A549 (cell line): Measurements from ENCODE around the gene UST. TPM values are rescaled to one million over a fixed set of nuclear protein-coding genes. Genes with fewer than 3 reads are reported as not detected.

Experiments
- ATAC-seq, 2 experiments: fragments of 200-7000 bp in 1 of 2; fragments of >200 bp in 1 of 2; cut with Nextera tagmentation in 1 of 2; cut with Tn5 transposase in 1 of 2; 3 replicates each; pipeline versions ENCODE4 v1.8.0 to v1.9.1; 2018 to 2020; ENCODE audit warnings: mild to moderate bottlenecking in 1 of 2, moderate library complexity in 1 of 2
- CTCF ChIA-PET: fragments of 300-600 bp; sonication (Branson Sonifier 250); formaldehyde crosslinking; extraction: SDS; loops from one replicate; lab custom pipeline; 2021; ENCODE audit warnings: antibody characterized with exemption, inconsistent platforms; lab: Yijun Ruan, JAX
- POLR2A ChIA-PET: fragments of 350-600 bp; formaldehyde crosslinking; extraction: SDS; loops from one replicate; lab custom pipeline; 2021; ENCODE audit warnings: antibody characterized with exemption, inconsistent platforms; lab: Yijun Ruan, JAX
- DNase-seq, 2 experiments: peaks; one replicate each; pipeline versions ENCODE4 v3.0.0 to v3.0.0-alpha.2; 2011 to 2016; ENCODE audit warnings: low read depth in 1 of 2, low spot score in 1 of 2
- FAIRE-seq: peaks from 2 replicates; lab custom pipeline; 2011; peaks lifted over from hg19 to GRCh38; lab: Jason Lieb, UNC
- H3K27ac ChIP-seq, 2 experiments: fragments of >200 bp; sonication (Bioruptor Twin); formaldehyde crosslinking; 3 replicates each; pipeline ENCODE4 v1.5.1; 2016 to 2017
- H3K4me1 ChIP-seq: fragments of >200 bp; sonication (Bioruptor Twin); formaldehyde crosslinking; 3 replicates; pipeline ENCODE4 v1.6.1; 2016
- H3K4me2 ChIP-seq: fragments of >200 bp; sonication (Bioruptor Twin); formaldehyde crosslinking; 3 replicates; pipeline ENCODE4 v1.6.1; 2016
- H3K4me3 ChIP-seq: fragments of >200 bp; sonication (Bioruptor Twin); formaldehyde crosslinking; 3 replicates; pipeline ENCODE4 v1.5.1; 2016
- H3K9me3 ChIP-seq: fragments of >200 bp; sonication (Bioruptor Twin); formaldehyde crosslinking; 3 replicates; pipeline ENCODE4 v1.6.1; 2016
- CEBPB ChIP-seq, 2 experiments: fragments of >200 bp in 1 of 2; sonication (Bioruptor Twin) in 1 of 2; formaldehyde crosslinking in 1 of 2; IDR thresholded peaks; 2 replicates each; pipeline ENCODE4 v1.6.1; 2012 to 2016
- EHF ChIP-seq: fragments of 250-450 bp; sonication (Bioruptor Pico); IDR thresholded peaks from 2 replicates; pipeline ENCODE4 v1.5.0; 2020; ENCODE audit warnings: mild to moderate bottlenecking
- EHMT2 ChIP-seq: fragments of 200-600 bp; sonication (generic); IDR thresholded peaks from 2 replicates; pipeline ENCODE4 v1.6.1; 2016; ENCODE audit warnings: antibody characterized with exemption, low read depth, mild to moderate bottlenecking, moderate library complexity
- FOSL2 ChIP-seq, 2 experiments: fragments of 450-650 bp in 1 of 2; fragments of >200 bp in 1 of 2; sonication (Bioruptor Twin) in 1 of 2; formaldehyde crosslinking; IDR thresholded peaks; 2 replicates each; pipeline versions ENCODE4 v1.5.0 to v1.6.1; 2016 to 2020; ENCODE audit warnings: mild to moderate bottlenecking in 1 of 2, moderate library complexity in 1 of 2
- GATA3 ChIP-seq: IDR thresholded peaks from 2 replicates; pipeline ENCODE4 v1.6.1; 2012; ENCODE audit warnings: borderline replicate concordance
- HEYL ChIP-seq: fragments of 250-450 bp; sonication (Bioruptor Pico); IDR thresholded peaks from 2 replicates; pipeline ENCODE4 v1.8.0; 2021; ENCODE audit warnings: mild to moderate bottlenecking, moderate library complexity
- HOXB5 ChIP-seq: fragments of 250-450 bp; sonication (Bioruptor Pico); IDR thresholded peaks from 2 replicates; pipeline ENCODE4 v1.5.0; 2020; ENCODE audit warnings: mild to moderate bottlenecking, moderate library complexity
- JUN ChIP-seq, 2 experiments: fragments of >200 bp; sonication (Bioruptor Twin); formaldehyde crosslinking; IDR thresholded peaks; 2 replicates in 1 of 2; 3 replicates in 1 of 2; pipeline ENCODE4 v1.6.1; 2016 to 2017
- JUNB ChIP-seq: fragments of >200 bp; sonication (Bioruptor Twin); formaldehyde crosslinking; IDR thresholded peaks from 2 replicates; pipeline ENCODE4 v1.6.1; 2016
- KDM1A ChIP-seq: fragments of 200-600 bp; sonication (generic); IDR thresholded peaks from 2 replicates; pipeline ENCODE4 v1.6.1; 2016; ENCODE audit warnings: low read depth, mild to moderate bottlenecking
- MAFK ChIP-seq: fragments of 450-650 bp; IDR thresholded peaks from 2 replicates; pipeline ENCODE4 v1.6.1; 2014; ENCODE audit not compliant: partially characterized antibody
- NFE2L2 ChIP-seq: fragments of 150-350 bp; conservative IDR thresholded peaks from 2 replicates; pipeline ENCODE4 v1.6.1; 2014; ENCODE audit warnings: low read length
- PHF8 ChIP-seq: fragments of 200-600 bp; sonication (generic); IDR thresholded peaks from 2 replicates; pipeline ENCODE4 v1.6.1; 2016; ENCODE audit warnings: low read depth, mild to moderate bottlenecking, antibody characterized with exemption, moderate library complexity, borderline replicate concordance
- POLR2AphosphoS2 ChIP-seq: conservative IDR thresholded peaks from 2 replicates; pipeline ENCODE4 v1.6.1; 2012; ENCODE audit warnings: low read length, improper control_type of control experiment, inconsistent platforms
- RAD21 ChIP-seq, 2 experiments: fragments of >200 bp in 1 of 2; sonication (Bioruptor Twin) in 1 of 2; formaldehyde crosslinking in 1 of 2; IDR thresholded peaks in 1 of 2; conservative IDR thresholded peaks in 1 of 2; 2 replicates in 1 of 2; 3 replicates in 1 of 2; pipeline ENCODE4 v1.6.1; 2012 to 2018; ENCODE audit warnings: inconsistent platforms in 1 of 2
- RARB ChIP-seq: fragments of 250-450 bp; sonication (Bioruptor Pico); IDR thresholded peaks from 2 replicates; pipeline ENCODE4 v1.8.0; 2021; ENCODE audit warnings: mild to moderate bottlenecking, moderate library complexity
- RCOR1 ChIP-seq: fragments of 150-350 bp; IDR thresholded peaks from 2 replicates; pipeline ENCODE4 v1.6.1; 2014; ENCODE audit warnings: antibody characterized with exemption, low read length, low read depth
- RFX5 ChIP-seq: fragments of 450-650 bp; IDR thresholded peaks from 2 replicates; pipeline ENCODE4 v1.7.1; 2014; ENCODE audit warnings: antibody characterized with exemption, mild to moderate bottlenecking, moderate library complexity
- TFCP2L1 ChIP-seq: fragments of 250-450 bp; sonication (Bioruptor Pico); IDR thresholded peaks from 2 replicates; pipeline ENCODE4 v1.5.0; 2021; ENCODE audit warnings: mild to moderate bottlenecking
- TP53 ChIP-seq: fragments of 250-450 bp; sonication (Bioruptor Pico); IDR thresholded peaks from 2 replicates; pipeline ENCODE4 v1.5.0; 2021; ENCODE audit warnings: mild to moderate bottlenecking, moderate library complexity
- ZFP36 ChIP-seq: fragments of 450-650 bp; IDR thresholded peaks from 2 replicates; pipeline ENCODE4 v1.6.1; 2014; ENCODE audit warnings: borderline replicate concordance; ENCODE audit not compliant: partially characterized antibody
- ZNF302 ChIP-seq: fragments of 250-450 bp; sonication (Bioruptor Pico); IDR thresholded peaks from 2 replicates; pipeline ENCODE4 v1.9.0; 2021; ENCODE audit warnings: inconsistent platforms, mild to moderate bottlenecking, moderate library complexity
- WGBS: methylation state at CpG from one replicate; pipeline ENCODE4 v1.1.6; 2017; ENCODE audit errors: missing lambda C conversion rate; 5-methylcytosine and 5-hydroxymethylcytosine counted together
- polyA plus RNA-seq, 4 experiments: library from polyadenylated mRNA; depleted of rRNA in 3 of 4; stranded (reverse); fragments of >200 nt; fragmentation: RNase III in 1 of 4; extraction: RNeasy Plus Mini Kit Qiagen cat#74134 plus additional on column Dnase treatment in 1 of 4; gene quantifications; 2 replicates in 3 of 4; 3 replicates in 1 of 4; pipeline ENCODE4 v1.2.3, GENCODE V29; 2011 to 2017
- TF ChIP-seq, protein P1 (sequence below): fragments of 450-650 bp; IDR thresholded peaks from 2 replicates; pipeline ENCODE4 v1.6.1; 2014; ENCODE audit warnings: antibody characterized with exemption
- TF ChIP-seq, protein P2 (sequence below): fragments of 250-450 bp; sonication (Bioruptor Pico); IDR thresholded peaks from 2 replicates; pipeline ENCODE4 v1.5.0; 2020; ENCODE audit warnings: low read depth, mild to moderate bottlenecking, moderate library complexity
- TF ChIP-seq, protein P3 (sequence below): fragments of >200 bp; sonication (Bioruptor Twin); formaldehyde crosslinking; IDR thresholded peaks from 2 replicates; pipeline ENCODE4 v1.6.1; 2016
- TF ChIP-seq, protein P4 (sequence below): IDR thresholded peaks from 2 replicates; pipeline ENCODE4 v1.6.1; 2012
- TF ChIP-seq, protein P5 (sequence below): fragments of 200-600 bp; sonication (generic); IDR thresholded peaks from 2 replicates; pipeline ENCODE4 v1.6.1; 2016; ENCODE audit warnings: antibody characterized with exemption, mild to moderate bottlenecking, moderate library complexity

The UST gene
- polyA plus RNA-seq, 2 of the 4 experiments (the other 2 are of a cell fraction): 0.54 to 1.7 TPM

DNA sequence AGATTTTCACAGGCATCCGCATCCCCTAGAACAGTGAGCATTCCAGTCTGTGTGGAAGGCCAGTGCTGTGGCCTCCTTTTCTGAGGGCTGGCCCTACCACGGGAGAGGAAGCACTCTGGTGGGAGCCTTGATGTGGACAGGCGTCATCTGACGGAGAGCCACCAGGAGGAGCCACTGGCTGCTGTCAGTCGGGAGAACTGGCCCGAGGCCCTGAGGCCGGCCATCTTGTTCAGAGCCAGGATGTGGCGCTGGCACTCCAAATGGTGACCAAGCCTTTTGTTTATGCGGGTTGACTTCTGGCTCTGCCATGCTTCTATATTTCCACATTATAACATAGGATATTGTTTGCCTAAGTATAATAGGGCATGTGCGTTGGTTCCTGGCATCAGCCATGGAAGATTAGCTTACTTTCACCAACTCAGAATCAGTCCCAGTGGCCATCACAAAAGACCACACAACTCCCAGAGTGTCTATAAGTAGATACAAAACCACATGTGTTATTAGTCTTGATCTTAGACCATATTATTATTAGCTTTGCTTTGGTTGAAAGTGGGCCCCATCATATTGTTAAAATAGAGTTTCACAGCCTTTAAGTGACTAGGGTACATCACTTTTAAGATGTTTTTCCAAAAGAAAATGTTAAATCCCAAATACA lies 296.8 kb downstream of the UST start:
- ChIA-PET POLR2A (no interaction called here), CTCF (interaction anchor here (0.9 to 2.0 kb wide), 4 partner anchors 15 to 474 kb away, joined by 3 to 5 read pairs (median 4); no protein-coding TSS in a partner anchor)
- FAIRE-seq (no peak), DNase-seq (peak; percentile 22 to 66), ATAC-seq (peak; percentile 50 to 93; a peak in 3 of 6 replicates)
- 89% methylated on average over 5 of the region's 10 CpGs for WGBS
- Histone ChIP-seq H3K4me1 (peaks cover 1% of the 10 kb centered on the region; the same call in 2 of the 3 replicates), H3K4me2 (no peak overlapping the region), H3K27ac (0 out of 6 replicates have a peak overlapping the region, but pooled peaks of 1 of the 2 experiments have one; percentile 42), H3K4me3 (no peak overlapping the region), H3K9me3 (no peaks in the 10 kb centered on the region)
- TF ChIP-seq JUN (IDR thresholded peaks at IDR 0.05) (no peak), EHMT2 (no peak), TFCP2L1 (CRISPR knock-in tag) (no peak), KDM1A (no peak), RAD21 (conservative IDR thresholded peaks at IDR 0.05 in 1 of 2, IDR thresholded peaks at IDR 0.05 in 1 of 2) (peak in 1 of 2 experiments; percentile 50; a peak in 2 of 5 replicates), HOXB5 (CRISPR knock-in tag) (0 out of 2 replicates have a peak, but pooled peaks have one; percentile 48)
- TF ChIP-seq, protein P1, sequence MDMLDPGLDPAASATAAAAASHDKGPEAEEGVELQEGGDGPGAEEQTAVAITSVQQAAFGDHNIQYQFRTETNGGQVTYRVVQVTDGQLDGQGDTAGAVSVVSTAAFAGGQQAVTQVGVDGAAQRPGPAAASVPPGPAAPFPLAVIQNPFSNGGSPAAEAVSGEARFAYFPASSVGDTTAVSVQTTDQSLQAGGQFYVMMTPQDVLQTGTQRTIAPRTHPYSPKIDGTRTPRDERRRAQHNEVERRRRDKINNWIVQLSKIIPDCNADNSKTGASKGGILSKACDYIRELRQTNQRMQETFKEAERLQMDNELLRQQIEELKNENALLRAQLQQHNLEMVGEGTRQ: no peak

DNA sequence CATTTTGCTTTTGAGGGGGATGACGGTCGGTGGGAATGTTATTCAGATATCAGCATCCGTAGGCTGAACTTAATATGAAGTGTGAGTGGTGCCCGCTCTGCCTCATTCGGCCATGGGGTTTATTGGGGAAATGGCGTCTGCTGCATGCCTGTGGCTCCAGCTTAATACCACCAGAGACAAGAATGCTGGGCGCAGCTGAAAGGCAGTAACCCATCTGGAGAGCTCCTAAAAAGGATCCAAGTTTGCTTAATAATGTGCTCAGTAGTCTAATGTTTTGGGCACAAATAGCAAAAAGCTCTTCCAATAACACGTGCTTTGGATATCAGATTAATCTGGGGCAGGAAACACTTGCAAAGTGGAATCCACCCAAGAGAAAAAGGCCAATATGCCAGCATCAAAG lies 297.7 kb downstream of the UST start:
- H3K4me1 ChIP-seq: peaks cover 11% of the 10 kb centered on the region
- no peak for FAIRE-seq
- no peak for ATAC-seq
- 91% methylated on average over 8 of the region's 8 CpGs for WGBS
- H3K4me3 ChIP-seq: no peak overlapping the region
- POLR2A ChIA-PET: no interaction called here
- no peak overlapping the region for H3K4me2 ChIP-seq
- no peaks in the 10 kb centered on the region for H3K9me3 ChIP-seq
- TF ChIP-seq HEYL (CRISPR knock-in tag): no peak
- TF ChIP-seq ZFP36: no peak
- TF ChIP-seq CEBPB (IDR thresholded peaks at IDR 0.05): no peak
- no peak for TF ChIP-seq PHF8
- no peak for TF ChIP-seq FOSL2 (IDR thresholded peaks at IDR 0.05)
- no peak for TF ChIP-seq FOSL2 (CRISPR knock-in tag; IDR thresholded peaks at IDR 0.05)
- no peak overlapping the region for H3K27ac ChIP-seq
- DNase-seq: no peak
- CTCF ChIA-PET: interaction anchor here (2.2 to 2.3 kb wide), 2 partner anchors 16 to 387 kb away, joined by 5 to 7 read pairs; no protein-coding TSS in a partner anchor

DNA sequence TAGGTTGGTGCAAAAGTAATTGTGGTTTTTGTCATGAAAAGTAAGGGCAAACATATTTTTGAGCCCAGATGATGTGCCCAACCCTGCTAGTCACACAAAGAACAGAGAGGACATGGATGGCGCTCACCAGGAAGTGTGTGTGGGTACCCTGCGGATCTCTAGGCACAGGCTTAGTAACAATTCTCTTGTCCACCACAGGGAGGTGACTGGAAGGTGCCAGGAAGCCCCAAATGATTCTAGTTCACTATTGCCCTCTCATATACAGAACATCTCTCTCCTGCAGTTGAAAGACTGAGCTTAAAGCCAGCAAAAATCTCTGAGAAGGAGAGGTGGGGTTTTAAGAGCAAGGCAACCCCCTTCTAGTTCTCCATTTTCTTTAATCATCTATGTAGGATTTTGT lies 298.6 kb downstream of the UST start:
- TF ChIP-seq RCOR1 (no peak), GATA3 (no peak), KDM1A (no peak), ZFP36 (no peak), RFX5 (no peak), TP53 (CRISPR knock-in tag) (no peak), MAFK (no peak), ZNF302 (CRISPR knock-in tag) (no peak), EHF (CRISPR knock-in tag) (no peak), JUNB (no peak), POLR2AphosphoS2 (no peak), NFE2L2 (no peak), RARB (CRISPR knock-in tag) (no peak)
- TF ChIP-seq, protein P2, sequence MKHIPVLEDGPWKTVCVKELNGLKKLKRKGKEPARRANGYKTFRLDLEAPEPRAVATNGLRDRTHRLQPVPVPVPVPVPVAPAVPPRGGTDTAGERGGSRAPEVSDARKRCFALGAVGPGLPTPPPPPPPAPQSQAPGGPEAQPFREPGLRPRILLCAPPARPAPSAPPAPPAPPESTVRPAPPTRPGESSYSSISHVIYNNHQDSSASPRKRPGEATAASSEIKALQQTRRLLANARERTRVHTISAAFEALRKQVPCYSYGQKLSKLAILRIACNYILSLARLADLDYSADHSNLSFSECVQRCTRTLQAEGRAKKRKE (CRISPR knock-in tag): no peak
- TF ChIP-seq, protein P3, sequence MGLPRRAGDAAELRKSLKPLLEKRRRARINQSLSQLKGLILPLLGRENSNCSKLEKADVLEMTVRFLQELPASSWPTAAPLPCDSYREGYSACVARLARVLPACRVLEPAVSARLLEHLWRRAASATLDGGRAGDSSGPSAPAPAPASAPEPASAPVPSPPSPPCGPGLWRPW: no peak
- TF ChIP-seq, protein P4, sequence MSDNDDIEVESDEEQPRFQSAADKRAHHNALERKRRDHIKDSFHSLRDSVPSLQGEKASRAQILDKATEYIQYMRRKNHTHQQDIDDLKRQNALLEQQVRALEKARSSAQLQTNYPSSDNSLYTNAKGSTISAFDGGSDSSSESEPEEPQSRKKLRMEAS: no peak
- TF ChIP-seq, protein P5, sequence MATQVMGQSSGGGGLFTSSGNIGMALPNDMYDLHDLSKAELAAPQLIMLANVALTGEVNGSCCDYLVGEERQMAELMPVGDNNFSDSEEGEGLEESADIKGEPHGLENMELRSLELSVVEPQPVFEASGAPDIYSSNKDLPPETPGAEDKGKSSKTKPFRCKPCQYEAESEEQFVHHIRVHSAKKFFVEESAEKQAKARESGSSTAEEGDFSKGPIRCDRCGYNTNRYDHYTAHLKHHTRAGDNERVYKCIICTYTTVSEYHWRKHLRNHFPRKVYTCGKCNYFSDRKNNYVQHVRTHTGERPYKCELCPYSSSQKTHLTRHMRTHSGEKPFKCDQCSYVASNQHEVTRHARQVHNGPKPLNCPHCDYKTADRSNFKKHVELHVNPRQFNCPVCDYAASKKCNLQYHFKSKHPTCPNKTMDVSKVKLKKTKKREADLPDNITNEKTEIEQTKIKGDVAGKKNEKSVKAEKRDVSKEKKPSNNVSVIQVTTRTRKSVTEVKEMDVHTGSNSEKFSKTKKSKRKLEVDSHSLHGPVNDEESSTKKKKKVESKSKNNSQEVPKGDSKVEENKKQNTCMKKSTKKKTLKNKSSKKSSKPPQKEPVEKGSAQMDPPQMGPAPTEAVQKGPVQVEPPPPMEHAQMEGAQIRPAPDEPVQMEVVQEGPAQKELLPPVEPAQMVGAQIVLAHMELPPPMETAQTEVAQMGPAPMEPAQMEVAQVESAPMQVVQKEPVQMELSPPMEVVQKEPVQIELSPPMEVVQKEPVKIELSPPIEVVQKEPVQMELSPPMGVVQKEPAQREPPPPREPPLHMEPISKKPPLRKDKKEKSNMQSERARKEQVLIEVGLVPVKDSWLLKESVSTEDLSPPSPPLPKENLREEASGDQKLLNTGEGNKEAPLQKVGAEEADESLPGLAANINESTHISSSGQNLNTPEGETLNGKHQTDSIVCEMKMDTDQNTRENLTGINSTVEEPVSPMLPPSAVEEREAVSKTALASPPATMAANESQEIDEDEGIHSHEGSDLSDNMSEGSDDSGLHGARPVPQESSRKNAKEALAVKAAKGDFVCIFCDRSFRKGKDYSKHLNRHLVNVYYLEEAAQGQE: no peak
- TF ChIP-seq, all 56 proteins: peak for 0
- Histone ChIP-seq H3K27ac (no peak overlapping the region), H3K4me2 (no peak overlapping the region), H3K4me1 (peaks cover 19% of the 10 kb centered on the region), H3K9me3 (no peaks in the 10 kb centered on the region), H3K4me3 (no peak overlapping the region)
- ATAC-seq: peak; percentile 77 to 84; a peak in 4 of 6 replicates
- ChIA-PET CTCF (interaction anchor here (1.1 to 2.3 kb wide), 3 partner anchors 8 to 387 kb away, joined by 3 to 7 read pairs (median 5); no protein-coding TSS in a partner anchor), POLR2A (no interaction called here)
- no peak for FAIRE-seq
- WGBS: 93% methylated on average over 2 of the region's 2 CpGs
- no peak for DNase-seq
